HEK293T (cell line): ENCODE results near the gene CALM1.
A peak's percentile ranks its signal among the peaks of the same experiment; 100 is the strongest.

Source experiments
- CTCF ChIA-PET: fragments of 350-600 bp; formaldehyde crosslinking; extraction: SDS; loops from one replicate; lab custom pipeline; 2021; ENCODE audit warnings: antibody characterized with exemption, inconsistent platforms; lab: Yijun Ruan, JAX
- POLR2A ChIA-PET: fragments of 350-600 bp; formaldehyde crosslinking; extraction: SDS; loops from one replicate; lab custom pipeline; 2020; ENCODE audit warnings: antibody characterized with exemption, inconsistent platforms; lab: Yijun Ruan, JAX
- DNase-seq: peaks from one replicate; pipeline ENCODE4 v3.0.0; 2012; ENCODE audit warnings: mixed read lengths; ENCODE audit errors: extremely low spot score
- ARNT ChIP-seq: fragments of 450-650 bp; IDR thresholded peaks from 2 replicates; pipeline ENCODE4 v1.6.1; 2017; ENCODE audit warnings: mild to moderate bottlenecking
- BHLHE40 ChIP-seq: fragments of 450-650 bp; IDR thresholded peaks from 2 replicates; pipeline ENCODE4 v1.6.1; 2016; ENCODE audit warnings: mild to moderate bottlenecking, moderate library complexity, borderline replicate concordance
- CTBP1 ChIP-seq: fragments of 450-650 bp; IDR thresholded peaks from 2 replicates; pipeline ENCODE4 v1.6.1; 2016; ENCODE audit warnings: borderline replicate concordance
- ELF4 ChIP-seq: fragments of 450-650 bp; IDR thresholded peaks from 2 replicates; pipeline ENCODE4 v1.6.1; 2017; ENCODE audit warnings: antibody characterized with exemption
- FOXA1 ChIP-seq: fragments of 450-650 bp; IDR thresholded peaks from 2 replicates; pipeline ENCODE4 v1.6.1; 2016; ENCODE audit warnings: mild to moderate bottlenecking
- FOXM1 ChIP-seq: fragments of 450-650 bp; IDR thresholded peaks from 2 replicates; pipeline ENCODE4 v1.6.1; 2017; ENCODE audit warnings: mild to moderate bottlenecking, borderline replicate concordance
- L3MBTL2 ChIP-seq: fragments of 450-650 bp; conservative IDR thresholded peaks from 2 replicates; pipeline ENCODE4 v1.6.1; 2016; ENCODE audit warnings: mild to moderate bottlenecking
- LEF1 ChIP-seq: fragments of 450-650 bp; IDR thresholded peaks from 2 replicates; pipeline ENCODE4 v1.6.1; 2017; ENCODE audit warnings: mild to moderate bottlenecking, borderline replicate concordance
- NFRKB ChIP-seq: fragments of 450-650 bp; IDR thresholded peaks from 2 replicates; pipeline ENCODE4 v1.6.1; 2016; ENCODE audit warnings: mild to moderate bottlenecking, moderate library complexity
- SP1 ChIP-seq: fragments of 450-650 bp; IDR thresholded peaks from 2 replicates; pipeline ENCODE4 v1.6.1; 2017
- SUZ12 ChIP-seq: fragments of 450-650 bp; IDR thresholded peaks from 2 replicates; pipeline ENCODE4 v1.6.1; 2016; ENCODE audit warnings: mild to moderate bottlenecking
- TARDBP ChIP-seq: fragments of 450-650 bp; IDR thresholded peaks from 2 replicates; pipeline ENCODE4 v1.6.1; 2016
- ZNF384 ChIP-seq: fragments of 450-650 bp; IDR thresholded peaks from 2 replicates; pipeline ENCODE4 v1.6.1; 2016
- TF ChIP-seq, protein P1 (sequence below): fragments of 450-650 bp; IDR thresholded peaks from 2 replicates; pipeline ENCODE4 v1.6.1; 2016

The CALM1 gene

DNA sequence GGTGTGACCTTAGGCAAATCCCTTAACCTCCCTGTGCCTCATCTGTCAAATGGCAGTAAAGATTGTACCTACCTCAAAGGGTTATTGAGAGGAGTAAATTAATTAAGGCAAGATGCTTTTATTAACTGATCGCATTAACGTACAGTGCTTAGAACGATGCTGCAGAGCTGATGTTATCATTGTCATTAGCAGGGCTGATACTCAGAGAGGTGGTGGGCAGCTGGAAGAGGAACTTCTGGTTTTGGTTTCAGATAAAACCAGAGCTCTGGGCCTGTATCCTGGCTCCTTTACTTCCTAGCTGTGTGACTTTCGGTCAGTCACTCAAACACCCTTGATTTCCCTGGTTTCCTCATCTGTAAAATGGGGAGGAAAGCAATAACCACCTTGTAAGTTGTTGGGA is 55.1 kb downstream of the CALM1 start:
- no peak for DNase-seq
- TF ChIP-seq, protein P1, sequence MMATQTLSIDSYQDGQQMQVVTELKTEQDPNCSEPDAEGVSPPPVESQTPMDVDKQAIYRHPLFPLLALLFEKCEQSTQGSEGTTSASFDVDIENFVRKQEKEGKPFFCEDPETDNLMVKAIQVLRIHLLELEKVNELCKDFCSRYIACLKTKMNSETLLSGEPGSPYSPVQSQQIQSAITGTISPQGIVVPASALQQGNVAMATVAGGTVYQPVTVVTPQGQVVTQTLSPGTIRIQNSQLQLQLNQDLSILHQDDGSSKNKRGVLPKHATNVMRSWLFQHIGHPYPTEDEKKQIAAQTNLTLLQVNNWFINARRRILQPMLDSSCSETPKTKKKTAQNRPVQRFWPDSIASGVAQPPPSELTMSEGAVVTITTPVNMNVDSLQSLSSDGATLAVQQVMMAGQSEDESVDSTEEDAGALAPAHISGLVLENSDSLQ: no peak
- no peak for TF ChIP-seq FOXM1
- no peak for TF ChIP-seq ELF4
- no peak for TF ChIP-seq TARDBP
- no peak for TF ChIP-seq CTBP1
- no peak for TF ChIP-seq ARNT
- ChIA-PET POLR2A (interaction anchor here (1.1 kb wide), 1 partner anchor 11 kb away, joined by 6 read pairs; no protein-coding TSS in a partner anchor), CTCF (no interaction called here)

DNA sequence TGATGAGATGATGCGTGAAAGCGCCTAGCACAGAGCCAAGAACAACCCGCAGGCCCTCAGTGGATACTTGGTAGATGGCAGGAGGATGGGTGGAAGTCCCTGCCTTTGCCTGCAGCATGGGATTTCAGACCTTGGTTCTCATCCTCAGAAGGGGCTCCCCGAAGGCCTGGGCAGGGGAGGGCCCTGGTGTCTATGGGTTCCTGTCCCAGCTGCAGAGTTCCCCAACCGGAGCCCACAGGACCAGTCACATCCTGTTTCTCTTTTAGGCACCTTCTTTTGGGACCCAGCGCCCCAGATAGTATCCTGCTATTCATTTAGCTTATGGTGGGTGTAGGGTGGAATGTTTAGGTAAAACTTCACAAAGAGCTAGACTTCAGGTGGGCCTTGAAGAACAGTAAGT is 55.5 kb downstream of the CALM1 start:
- POLR2A ChIA-PET: interaction anchor here (1.1 kb wide), 1 partner anchor 11 kb away, joined by 6 read pairs; no protein-coding TSS in a partner anchor
- DNase-seq: no peak
- CTCF ChIA-PET: no interaction called here
- no peak for TF ChIP-seq SUZ12
- TF ChIP-seq ELF4: no peak
- no peak for TF ChIP-seq FOXA1
- TF ChIP-seq LEF1: no peak
- no peak for TF ChIP-seq BHLHE40
- TF ChIP-seq NFRKB: no peak
- TF ChIP-seq SP1: no peak

DNA sequence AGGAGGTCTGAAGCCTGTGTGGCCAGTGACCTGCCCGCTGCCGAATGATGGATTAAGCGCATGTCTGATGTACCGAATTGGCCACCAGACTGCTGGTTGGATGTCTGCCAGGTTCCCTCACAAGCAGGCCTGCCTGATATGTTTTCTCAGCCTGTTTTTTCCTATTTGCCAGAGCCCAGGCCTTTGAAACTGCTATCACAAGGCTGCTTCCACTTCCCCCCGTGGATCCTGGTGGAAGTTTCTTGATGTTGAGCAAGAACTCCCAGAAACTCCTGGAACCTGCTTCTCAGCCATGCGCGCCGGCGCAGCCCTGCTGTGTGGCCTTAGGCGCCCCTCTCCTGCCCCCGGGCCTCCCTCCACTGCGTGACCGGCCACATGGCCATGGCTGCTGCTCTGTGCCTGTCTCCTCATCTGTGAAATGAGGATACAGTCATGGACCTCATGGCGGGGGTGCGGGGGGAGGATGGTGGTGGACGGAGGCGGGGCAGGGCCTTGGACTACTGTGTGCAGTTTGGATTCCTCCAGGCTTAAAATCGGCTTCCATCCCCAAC is 56.6 kb downstream of the CALM1 start:
- DNase-seq: no peak
- POLR2A ChIA-PET: no interaction called here
- TF ChIP-seq ARNT: no peak
- CTCF ChIA-PET: no interaction called here

DNA sequence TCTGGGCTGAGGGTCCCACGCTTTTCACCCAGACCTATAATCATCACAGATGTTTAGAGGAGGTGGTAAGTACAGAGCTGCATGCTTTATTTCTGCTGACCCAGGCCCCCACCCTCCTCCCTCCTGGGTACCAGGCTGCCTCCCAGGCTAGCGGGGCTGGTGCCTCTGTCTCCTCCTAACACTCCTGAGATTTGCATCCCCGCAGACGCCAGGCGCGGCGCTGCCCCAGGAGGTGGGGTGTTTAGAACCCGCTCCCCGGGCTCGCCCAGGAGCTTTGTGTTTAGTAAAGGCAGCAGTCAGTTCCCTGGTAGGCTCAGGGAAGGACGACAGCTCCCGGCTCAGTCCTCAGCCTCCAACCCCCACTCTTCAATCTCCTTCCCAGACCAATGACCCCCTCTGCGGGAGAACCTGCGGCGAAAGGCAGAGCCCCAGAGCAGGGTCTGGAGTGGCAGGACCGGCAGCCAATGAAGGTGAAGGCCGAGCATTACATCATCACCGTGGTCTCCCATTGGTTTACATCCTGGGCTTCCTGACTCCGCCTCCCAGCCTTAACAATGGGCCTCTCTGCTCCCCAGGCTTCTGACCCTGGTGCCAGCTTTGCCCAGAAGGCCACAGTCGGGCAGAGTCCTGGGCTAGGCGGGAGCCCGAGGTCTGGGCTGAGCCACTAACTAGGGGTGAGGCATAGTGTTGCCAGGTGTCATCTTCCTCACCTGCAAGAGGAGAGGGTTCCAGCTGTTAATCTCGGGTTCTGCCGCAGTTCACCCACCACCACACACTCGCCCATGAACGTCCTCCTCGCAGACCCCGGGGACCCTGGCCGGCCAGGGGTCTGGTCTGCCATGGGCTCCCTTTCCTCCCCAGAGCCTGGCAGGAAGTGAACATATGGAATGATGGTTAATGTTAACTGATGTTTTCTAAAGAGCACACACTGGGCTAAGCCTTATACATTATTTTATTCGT is 57.5 kb downstream of the CALM1 start:
- CTCF ChIA-PET: interaction anchor here (0.6 kb wide), 1 partner anchor 1457 kb away, joined by 4 read pairs; no protein-coding TSS in a partner anchor
- POLR2A ChIA-PET: no interaction called here
- peak; percentile 72 for DNase-seq
- no peak for TF ChIP-seq L3MBTL2
- TF ChIP-seq, protein P1: peak; percentile 98
- TF ChIP-seq TARDBP: no peak

DNA sequence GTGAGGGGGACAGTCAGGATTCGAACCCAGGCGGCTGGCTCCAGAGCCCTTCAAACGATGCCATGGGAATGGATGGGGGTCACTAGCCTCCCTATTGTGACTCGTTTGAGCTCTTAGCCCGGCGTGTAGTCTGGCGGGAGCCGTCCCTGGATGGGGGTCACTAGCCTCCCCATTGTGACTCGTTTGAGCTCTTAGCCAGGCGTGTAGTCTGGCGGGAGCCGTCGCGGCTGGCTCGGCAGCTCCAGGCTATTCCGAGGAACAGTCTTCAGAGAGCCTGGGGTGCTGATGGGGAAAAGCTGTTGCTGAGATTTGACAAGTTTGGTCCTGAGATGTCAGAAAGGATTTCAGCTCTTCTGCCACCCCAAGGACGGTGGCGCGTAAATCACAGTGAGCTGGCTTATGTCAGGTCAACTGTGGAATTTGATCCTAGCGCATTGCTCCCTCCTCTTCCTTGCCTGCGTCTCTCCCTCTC is 58.3 kb downstream of the CALM1 start:
- CTCF ChIA-PET: interaction anchor here (0.6 kb wide), 1 partner anchor 1456 kb away, joined by 4 read pairs; no protein-coding TSS in a partner anchor
- POLR2A ChIA-PET: no interaction called here
- TF ChIP-seq SUZ12: no peak
- TF ChIP-seq, protein P1: peak; percentile 44; the same call in 1 of the 2 replicates
- DNase-seq: no peak

DNA sequence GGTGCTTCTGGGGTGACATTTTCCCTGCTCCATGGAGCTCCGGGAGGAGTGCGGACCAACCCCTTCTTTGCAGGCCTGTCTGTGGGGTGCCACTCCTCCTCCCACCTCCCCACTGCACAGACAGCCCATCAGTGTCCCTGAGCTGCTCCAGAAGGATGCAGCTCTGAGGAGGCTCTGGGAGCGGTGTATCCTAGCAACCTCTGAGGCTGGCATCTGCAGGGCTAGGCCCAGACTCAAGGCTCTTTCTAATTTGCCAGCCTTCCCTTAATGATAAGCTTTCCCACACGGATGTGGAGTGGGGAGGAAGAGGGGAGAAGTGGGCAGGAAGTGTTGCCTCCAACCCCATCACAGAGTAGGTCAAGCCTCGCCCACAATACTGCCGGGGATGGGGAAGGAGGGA is 59.7 kb downstream of the CALM1 start:
- DNase-seq: no peak
- no peak for TF ChIP-seq ARNT
- TF ChIP-seq LEF1: no peak
- no peak for TF ChIP-seq NFRKB
- no peak for TF ChIP-seq TARDBP
- CTCF ChIA-PET: no interaction called here
- POLR2A ChIA-PET: interaction anchor here (1.0 kb wide), 1 partner anchor 9 kb away, joined by 3 read pairs; no protein-coding TSS in a partner anchor

DNA sequence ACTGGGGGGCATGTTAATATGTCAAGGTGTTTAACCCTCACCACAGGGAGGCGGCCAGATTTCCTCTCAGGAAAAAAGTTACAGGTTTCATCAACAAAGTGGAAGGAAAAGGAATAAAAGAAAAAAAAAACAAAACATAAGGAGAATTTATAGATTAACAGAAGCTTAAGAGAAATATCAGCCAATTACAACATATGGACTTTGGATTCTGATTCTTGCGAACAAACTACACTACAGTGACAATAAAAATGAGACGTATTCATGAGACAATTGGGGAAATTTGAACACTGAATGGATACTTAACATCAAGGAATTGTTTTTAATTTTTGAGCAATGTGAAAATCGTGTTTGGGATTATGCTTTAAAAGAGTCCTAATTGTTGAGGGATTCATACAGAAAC is 60.4 kb downstream of the CALM1 start:
- POLR2A ChIA-PET: no interaction called here
- TF ChIP-seq SUZ12 (no peak), TARDBP (no peak), NFRKB (no peak), FOXM1 (no peak), SP1 (no peak), ZNF384 (no peak), CTBP1 (no peak)
- TF ChIP-seq, protein P1: no peak
- no peak for DNase-seq
- CTCF ChIA-PET: interaction anchor here (0.6 kb wide), 1 partner anchor 17 kb away, joined by 3 read pairs; no protein-coding TSS in a partner anchor
